HG02981 (cell line): ENCODE data around the gene SHANK3.
A peak's percentile ranks its signal among the peaks of the same experiment; 100 is the strongest.
"Not testable (repeated sequence)": the region's sequence is repeated elsewhere in the genome, so short reads cannot be mapped to it uniquely, and the experiment has no call there.

ENCODE experiments used
- ATAC-seq: cut with Tn5 transposase; IDR thresholded peaks from one replicate; pipeline ENCODE4 v1.9.1; 2021; ENCODE audit warnings: mild to moderate bottlenecking, moderate library complexity; ENCODE audit not compliant: unreplicated experiment

The SHANK3 gene

GRCh38 chr22:50672471-50673230, at the start of gene SHANK3:
Gene SHANK3 (plus strand): TSS chr22:50672823.
- ATAC-seq, result no peak

GRCh38 chr22:50624347-50625130, 48.1 kb upstream of the SHANK3 start:
- no peak for ATAC-seq

DNA sequence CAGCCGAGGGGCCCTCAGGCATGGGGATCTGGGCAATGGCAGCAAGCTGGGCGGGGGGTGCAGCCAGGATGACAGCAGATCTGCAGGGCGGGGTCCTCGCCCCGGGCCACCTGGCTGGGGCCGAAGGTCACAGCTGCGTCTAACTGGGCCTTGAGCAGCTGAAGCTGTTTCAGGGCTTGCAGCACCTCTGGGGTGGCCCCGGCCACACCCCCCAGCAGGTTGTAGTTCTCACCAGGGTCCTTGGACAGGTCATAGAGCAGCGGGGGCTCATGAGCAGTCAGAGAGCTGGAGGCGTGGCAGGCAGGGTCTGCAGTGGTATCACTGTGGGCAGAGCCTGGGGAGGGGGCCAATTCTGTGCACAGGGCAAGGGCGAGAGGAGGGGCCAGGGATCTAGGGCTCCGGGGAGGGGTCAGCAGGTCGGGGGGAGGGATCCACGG, 47.5 kb upstream of the SHANK3 start:
- no peak for ATAC-seq

- ATAC-seq, result no peak
These were observed 46.9 kb upstream of the SHANK3 start for GRCh38 chr22:50625568-50626313.

DNA sequence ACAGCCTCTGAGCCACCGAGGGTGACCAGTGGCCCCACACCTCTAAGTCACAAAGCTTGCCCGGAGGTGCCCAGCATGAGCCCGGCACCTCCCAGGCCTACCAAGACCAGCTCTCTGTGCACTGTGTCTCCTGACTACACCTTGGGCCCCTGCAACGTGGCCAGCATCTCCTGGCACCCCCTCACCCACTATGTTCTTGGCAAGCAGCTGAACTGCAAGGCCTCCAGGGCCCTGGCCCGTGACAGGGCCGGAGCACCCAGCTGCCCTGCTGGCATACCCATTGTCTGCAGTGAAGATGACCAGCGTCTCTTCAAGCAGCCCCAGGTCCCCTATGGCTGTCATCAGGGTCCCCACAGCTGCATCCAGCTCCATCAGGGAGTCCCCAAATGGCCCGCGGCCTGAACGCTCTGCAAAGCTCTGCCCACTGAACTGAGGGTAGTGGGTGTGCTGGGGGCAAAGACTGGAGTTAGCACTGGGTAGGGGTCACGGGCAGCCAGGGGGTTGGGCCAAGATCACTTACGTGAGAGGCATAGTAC, 46.2 kb upstream of the SHANK3 start:
- ATAC-seq, result no peak

GRCh38 chr22:50626850-50627641, 45.6 kb upstream of the SHANK3 start:
- ATAC-seq, result no peak

DNA sequence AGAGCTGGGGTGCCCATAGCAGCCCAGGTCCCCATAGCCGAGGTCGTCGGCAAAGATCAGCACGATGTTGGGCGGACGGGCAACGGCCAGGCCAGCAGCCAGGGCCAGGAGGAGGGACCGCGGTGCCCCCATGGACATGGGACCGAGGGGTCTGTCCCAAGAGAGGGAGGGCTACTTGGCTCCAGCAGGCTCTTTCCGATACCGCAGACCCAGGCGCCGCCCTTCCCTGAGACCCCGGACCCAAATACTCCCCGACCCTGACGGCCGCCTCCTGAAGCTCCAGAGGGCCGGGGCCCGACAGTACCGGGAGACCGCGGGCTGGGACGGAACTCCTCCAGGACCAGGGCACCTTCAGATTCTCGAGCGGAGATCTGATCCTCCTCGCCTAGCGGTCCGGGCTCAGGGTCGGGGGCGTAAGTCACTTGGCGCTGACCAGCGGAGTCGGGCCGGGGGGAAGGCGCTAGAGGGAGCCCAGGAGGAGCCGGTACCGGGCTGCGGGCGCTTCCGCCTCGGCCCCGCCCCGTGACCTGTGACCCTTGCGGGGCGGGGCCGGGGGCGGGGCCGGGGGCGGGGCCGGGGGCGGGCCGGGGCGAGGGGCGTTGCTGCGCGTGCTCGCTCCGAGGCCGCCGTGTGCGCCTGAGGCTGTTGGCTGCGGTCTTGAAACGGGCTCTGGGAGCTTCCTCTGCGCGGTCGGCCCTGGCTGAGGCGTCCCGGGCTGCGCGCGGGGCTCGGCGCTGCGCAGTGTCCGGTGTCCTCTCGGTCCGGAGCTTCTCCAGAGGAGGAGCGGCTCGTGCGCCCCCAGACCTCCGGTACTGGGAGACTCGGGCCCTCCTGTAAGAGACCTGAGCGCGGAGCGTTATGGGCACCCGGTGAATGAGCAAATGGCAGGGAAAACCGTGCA, 44.7 kb upstream of the SHANK3 start, which contains the start of gene ARSA:
TSS of gene ARSA (minus strand) at position 511 of the 901 bp plus-strand sequence. CDS start at position 138, 373 bp downstream.
- ATAC-seq, result peak; percentile 63

- ATAC-seq, result no peak
These were observed 44.0 kb upstream of the SHANK3 start for GRCh38 chr22:50628543-50629134.

DNA sequence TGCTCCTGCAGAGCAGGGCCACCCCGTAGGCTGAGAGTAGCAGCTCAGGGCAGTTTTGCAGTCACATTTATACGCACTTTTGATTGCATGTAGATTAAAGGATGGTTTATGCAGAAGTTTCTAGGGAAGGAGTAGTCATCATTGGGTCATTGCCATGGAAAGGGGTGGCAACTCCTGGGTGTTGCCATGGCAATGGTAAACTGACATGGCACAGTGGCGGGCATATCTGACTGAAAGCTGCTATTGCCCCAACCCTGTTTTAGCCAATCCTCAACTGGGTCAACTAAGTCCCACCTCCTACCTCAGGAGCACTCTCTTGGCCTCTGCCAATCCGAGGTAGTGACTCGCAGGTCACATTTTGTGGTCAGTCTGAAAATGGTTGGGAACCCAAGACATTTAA, 42.2 kb upstream of the SHANK3 start:
- ATAC-seq, result no peak

DNA sequence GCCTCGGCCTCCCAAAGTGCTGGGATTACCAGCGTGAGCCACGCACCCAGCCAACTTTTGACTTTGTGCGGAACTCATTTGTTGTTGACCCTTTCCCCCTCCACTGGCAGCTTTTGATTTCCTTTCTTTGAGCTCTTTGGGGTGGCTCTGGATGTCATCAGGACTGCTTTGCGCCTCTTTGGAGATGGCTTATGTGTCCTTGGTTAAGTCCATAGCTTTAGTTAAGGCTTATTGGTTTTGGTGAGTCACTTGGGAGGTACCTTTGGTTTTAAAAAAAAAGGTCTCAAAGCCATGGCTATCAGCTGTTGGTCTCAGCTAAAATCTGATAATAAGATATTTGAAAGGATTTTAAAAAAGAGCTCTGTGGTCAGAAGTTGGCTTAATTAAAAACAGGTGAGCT, 39.5 kb upstream of the SHANK3 start:
- ATAC-seq, result no peak

GRCh38 chr22:50633771-50634170, 38.9 kb upstream of the SHANK3 start:
- ATAC-seq, result no peak

DNA sequence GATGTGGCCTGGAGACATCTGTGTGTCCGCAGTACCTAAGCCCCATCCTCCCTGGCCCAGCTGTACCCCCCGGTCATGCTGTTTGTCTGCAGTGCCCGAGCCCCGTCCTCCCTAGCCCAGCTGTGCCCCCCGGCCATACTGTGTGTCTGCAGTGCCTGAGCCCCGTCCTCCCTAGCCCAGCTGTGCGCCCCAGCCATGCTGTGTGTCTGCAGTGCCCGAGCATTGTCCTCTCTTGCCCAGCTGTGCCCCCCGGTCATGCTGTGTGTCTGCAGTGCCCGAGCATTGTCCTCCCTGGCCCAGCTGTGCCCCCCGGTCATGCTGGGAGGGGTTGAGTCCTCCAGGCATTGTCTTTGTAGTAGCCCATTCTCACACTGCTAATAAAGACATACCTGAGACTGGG, 37.0 kb upstream of the SHANK3 start:
- ATAC-seq, result no peak

DNA sequence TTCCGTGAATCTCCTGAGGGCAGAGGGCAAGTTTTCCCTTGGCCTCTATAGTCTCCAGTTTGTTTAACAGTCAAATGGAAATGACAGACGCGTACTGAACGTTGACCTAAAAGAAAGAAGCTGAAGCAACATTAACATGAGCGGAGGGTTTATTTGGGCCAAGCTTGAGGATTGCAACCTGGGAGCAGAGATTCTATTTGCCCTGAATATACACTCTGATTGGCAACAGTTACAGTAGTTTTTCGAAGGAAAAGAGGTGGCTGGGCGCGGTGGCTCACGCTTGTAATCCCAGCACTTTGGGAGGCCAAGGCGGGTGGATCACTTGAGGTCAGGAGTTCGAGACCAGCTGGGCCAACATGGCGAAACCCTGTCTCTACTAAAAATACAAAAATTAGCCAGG, 32.3 kb upstream of the SHANK3 start:
- not testable (repeated sequence) for ATAC-seq

DNA sequence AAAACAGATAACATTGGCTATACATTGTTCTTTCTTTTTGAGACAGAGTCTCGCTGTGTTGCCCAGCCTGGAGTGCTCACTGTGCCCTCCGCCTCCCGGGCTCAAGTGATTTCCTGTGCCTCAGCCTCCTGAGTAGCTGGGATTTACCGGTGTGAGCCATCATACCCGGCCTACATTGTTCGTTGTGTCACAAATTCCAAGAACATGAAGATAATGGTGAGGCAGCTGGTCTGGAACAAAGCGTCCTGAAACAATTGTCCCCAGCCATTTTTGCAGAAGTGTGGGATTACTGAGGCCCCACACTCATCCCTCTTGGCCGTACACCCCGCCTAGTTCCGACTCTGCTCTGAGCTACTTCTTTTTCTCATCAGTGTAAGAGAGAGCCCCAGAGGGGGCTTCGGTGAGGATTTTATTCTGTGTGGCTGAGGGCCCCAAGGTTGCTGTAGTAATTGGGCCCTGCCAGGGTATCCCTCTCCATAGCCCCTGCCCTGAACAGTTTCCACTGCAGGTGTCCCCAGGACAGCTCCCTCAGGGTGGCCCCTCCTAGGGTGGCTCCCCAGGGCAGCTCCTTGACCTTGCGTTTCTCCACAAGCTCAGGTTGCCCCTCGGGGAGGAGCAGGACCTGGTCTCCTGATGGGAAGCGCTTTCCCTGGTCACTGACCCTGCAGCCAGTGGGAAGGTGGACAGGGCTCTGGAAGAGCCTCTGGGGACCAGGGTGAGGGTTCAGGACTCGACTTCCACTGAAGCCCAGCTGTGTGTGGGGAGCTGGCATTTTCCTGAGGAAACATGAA, 31.6 kb upstream of the SHANK3 start:
- no peak for ATAC-seq

DNA sequence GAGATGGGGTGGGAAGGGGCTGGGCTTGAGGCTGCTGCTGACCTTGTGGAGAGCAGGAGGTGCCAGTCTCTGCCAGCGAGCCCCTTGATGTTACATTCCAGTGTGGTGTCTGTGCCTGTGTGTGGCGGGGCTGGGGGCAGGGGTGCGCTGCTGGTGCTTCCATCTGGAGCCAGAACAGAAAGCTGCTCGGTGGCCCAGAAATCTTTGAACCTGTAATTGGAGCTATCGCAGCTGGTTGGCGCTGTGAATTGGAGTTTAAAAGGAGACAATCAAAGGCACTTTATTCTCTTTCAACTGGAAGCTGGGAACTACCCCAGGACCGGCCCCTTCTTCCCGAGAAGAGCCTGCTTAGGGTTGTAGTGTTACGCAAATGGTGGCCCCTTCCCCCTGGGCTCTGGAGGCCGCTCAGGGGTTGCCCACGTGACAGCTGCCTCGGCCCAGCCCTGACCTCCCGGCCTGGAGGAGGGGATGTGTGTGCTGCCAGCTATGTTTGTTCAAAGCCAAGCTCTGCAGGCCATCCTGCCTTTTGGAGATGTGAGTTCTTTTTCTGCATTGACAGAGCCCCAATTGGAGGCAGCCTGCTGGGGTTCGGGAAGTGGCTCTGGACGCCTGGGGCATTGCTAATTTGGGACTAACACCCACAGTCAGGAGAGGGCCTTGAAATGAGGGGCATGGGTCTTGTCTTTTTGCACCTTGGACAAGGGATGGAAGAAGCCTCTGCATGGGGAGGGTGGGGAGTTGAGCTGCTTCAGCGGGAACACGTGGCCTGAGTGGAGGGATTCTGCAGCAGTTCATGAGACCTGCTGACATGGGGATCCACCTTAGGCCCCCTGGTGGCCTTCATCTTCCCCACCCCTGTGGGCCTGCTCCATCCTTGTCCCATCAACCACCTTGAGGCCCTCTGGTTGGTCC, 30.7 kb upstream of the SHANK3 start:
- ATAC-seq, result no peak

DNA sequence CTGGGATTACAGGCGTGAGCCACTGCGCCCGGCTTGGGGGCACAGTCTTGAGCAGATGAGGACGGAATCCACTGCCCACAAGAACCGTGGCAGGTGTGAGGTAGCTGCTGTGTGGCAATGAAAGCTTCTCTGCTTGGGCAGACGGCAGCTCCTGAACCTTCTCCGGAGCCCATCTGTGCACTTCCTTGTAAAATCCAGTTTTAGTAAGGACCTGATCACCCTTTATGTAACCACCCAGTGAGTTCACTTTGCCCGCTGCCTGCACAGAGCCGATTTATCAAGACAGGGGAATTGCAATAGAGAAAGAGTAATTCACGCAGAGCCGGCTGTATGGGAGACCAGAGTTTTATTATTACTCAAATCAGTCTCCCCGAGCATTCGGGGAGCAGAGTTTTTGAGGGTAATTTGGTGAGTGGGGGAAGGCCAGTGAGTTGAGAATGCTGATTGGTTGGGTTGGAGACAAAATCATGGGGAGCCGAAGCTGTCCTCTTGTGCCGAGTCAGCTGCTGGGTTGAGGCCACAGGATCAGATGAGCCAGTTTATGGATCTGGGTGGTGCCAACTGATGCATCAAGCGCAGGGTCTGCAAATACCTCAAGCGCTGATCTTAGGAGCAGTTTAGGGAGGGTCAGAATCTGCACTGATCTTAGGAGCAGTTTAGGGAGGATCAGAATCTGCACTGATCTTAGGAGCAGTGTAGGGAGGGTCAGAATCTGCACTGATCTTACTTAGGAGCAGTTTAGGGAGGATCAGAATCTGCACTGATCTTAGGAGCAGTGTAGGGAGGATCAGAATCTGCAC, 29.4 kb upstream of the SHANK3 start:
- not testable (repeated sequence) for ATAC-seq
